OCI-LY1 (cell line): Measurements from ENCODE around the gene BICDL1.

Source experiments
- H2AFZ ChIP-seq: fragments of 200-600 bp; sonication (generic), shearing (Covaris generic); 2 replicates; pipeline ENCODE4 v1.6.0; 2014; ENCODE audit warnings: antibody characterized with exemption, mild to moderate bottlenecking, low read length
- H3F3A ChIP-seq: fragments of 200-600 bp; sonication (generic), shearing (Covaris generic); 2 replicates; pipeline ENCODE4 v1.6.0; 2014; ENCODE audit warnings: mild to moderate bottlenecking, antibody characterized with exemption, low read length, moderate library complexity; ENCODE audit not compliant: insufficient read depth
- H3K27ac ChIP-seq: fragments of 200-600 bp; sonication (generic); 2 replicates; pipeline ENCODE4 v1.5.1; 2014; ENCODE audit warnings: low read length, mixed run types, mild to moderate bottlenecking, low read depth; ENCODE audit not compliant: poor library complexity, severe bottlenecking
- H3K27me3 ChIP-seq: fragments of 200-600 bp; sonication (generic); 2 replicates; pipeline ENCODE4 v1.6.0; 2014; ENCODE audit warnings: antibody characterized with exemption, mild to moderate bottlenecking, low read length, moderate library complexity; ENCODE audit not compliant: insufficient read depth
- H3K36me3 ChIP-seq: fragments of 200-600 bp; sonication (generic); 2 replicates; pipeline ENCODE4 v1.6.1; 2014; ENCODE audit warnings: mild to moderate bottlenecking, antibody characterized with exemption, low read length, moderate library complexity, mixed read lengths; ENCODE audit not compliant: insufficient read depth
- H3K4me1 ChIP-seq: fragments of 200-600 bp; sonication (generic); 2 replicates; pipeline ENCODE4 v1.5.1; 2014; ENCODE audit warnings: mild to moderate bottlenecking, low read length, moderate library complexity; ENCODE audit not compliant: insufficient read depth, severe bottlenecking
- H3K4me2 ChIP-seq: fragments of 200-600 bp; sonication (generic), shearing (Covaris generic); 2 replicates; pipeline ENCODE4 v1.6.1; 2014; ENCODE audit warnings: low read length
- H3K4me3 ChIP-seq: fragments of 200-600 bp; sonication (generic); 2 replicates; pipeline ENCODE4 v1.5.1; 2014; ENCODE audit warnings: low read length, low read depth, mild to moderate bottlenecking, mixed read lengths; ENCODE audit not compliant: poor library complexity, severe bottlenecking
- H3K79me2 ChIP-seq: fragments of 200-600 bp; shearing (Covaris generic); 2 replicates; pipeline ENCODE4 v1.6.1; 2016; ENCODE audit warnings: mixed run types, low read length, mixed read lengths; ENCODE audit not compliant: insufficient read depth
- H3K9ac ChIP-seq: fragments of 200-600 bp; sonication (generic), shearing (Covaris generic); 2 replicates; pipeline ENCODE4 v1.6.1; 2014; ENCODE audit warnings: mild to moderate bottlenecking, low read length, mixed read lengths
- H3K9me2 ChIP-seq: fragments of 200-600 bp; sonication (generic), shearing (Covaris generic); 2 replicates; pipeline ENCODE4 v1.6.1; 2014; ENCODE audit warnings: low read depth, mild to moderate bottlenecking, low read length, mixed read lengths
- H3K9me3 ChIP-seq: fragments of 200-600 bp; shearing (Covaris generic); 2 replicates; pipeline ENCODE4 v1.6.1; 2014; ENCODE audit warnings: low read length, mixed read lengths
- H4K20me1 ChIP-seq: fragments of 200-600 bp; sonication (generic), shearing (Covaris generic); 2 replicates; pipeline ENCODE4 v1.6.0; 2016; ENCODE audit warnings: mild to moderate bottlenecking, low read length; ENCODE audit not compliant: insufficient read depth
- EZH2 ChIP-seq: fragments of 200-600 bp; sonication (generic), shearing (Covaris generic); IDR thresholded peaks from 2 replicates; pipeline ENCODE4 v1.8.0; 2017; ENCODE audit warnings: borderline replicate concordance, mixed run types, mild to moderate bottlenecking, antibody characterized with exemption, low read length, moderate library complexity, mixed read lengths
- TF ChIP-seq, protein P1 (sequence below): fragments of 200-600 bp; sonication (generic), shearing (Covaris generic); IDR thresholded peaks from 2 replicates; pipeline ENCODE4 v1.5.1; 2017; ENCODE audit warnings: mild to moderate bottlenecking, antibody characterized with exemption, low read length, moderate library complexity, mixed read lengths

The BICDL1 gene

GRCh38 chr12:120071493-120072020, 82.5 kb downstream of the BICDL1 start:
- Histone ChIP-seq H3K9me2 (no peaks in the 10 kb centered on the region), H3F3A (no peaks in the 10 kb centered on the region), H3K4me1 (no peaks in the 10 kb centered on the region), H3K9me3 (no peaks in the 10 kb centered on the region), H3K4me2 (no peak overlapping the region), H3K9ac (no peak overlapping the region), H2AFZ (no peak overlapping the region), H3K79me2 (no peaks in the 10 kb centered on the region), H4K20me1 (no peaks in the 10 kb centered on the region), H3K4me3 (no peak overlapping the region), H3K27ac (no peak overlapping the region), H3K36me3 (peaks cover 18% of the 10 kb centered on the region), H3K27me3 (no peaks in the 10 kb centered on the region)
- TF ChIP-seq, protein P1, sequence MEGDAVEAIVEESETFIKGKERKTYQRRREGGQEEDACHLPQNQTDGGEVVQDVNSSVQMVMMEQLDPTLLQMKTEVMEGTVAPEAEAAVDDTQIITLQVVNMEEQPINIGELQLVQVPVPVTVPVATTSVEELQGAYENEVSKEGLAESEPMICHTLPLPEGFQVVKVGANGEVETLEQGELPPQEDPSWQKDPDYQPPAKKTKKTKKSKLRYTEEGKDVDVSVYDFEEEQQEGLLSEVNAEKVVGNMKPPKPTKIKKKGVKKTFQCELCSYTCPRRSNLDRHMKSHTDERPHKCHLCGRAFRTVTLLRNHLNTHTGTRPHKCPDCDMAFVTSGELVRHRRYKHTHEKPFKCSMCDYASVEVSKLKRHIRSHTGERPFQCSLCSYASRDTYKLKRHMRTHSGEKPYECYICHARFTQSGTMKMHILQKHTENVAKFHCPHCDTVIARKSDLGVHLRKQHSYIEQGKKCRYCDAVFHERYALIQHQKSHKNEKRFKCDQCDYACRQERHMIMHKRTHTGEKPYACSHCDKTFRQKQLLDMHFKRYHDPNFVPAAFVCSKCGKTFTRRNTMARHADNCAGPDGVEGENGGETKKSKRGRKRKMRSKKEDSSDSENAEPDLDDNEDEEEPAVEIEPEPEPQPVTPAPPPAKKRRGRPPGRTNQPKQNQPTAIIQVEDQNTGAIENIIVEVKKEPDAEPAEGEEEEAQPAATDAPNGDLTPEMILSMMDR = no peak

- Histone ChIP-seq H3K4me1 (no peaks in the 10 kb centered on the region), H3F3A (no peaks in the 10 kb centered on the region), H3K36me3 (peaks cover 24% of the 10 kb centered on the region), H3K9ac (no peak overlapping the region), H3K79me2 (no peaks in the 10 kb centered on the region), H3K27me3 (no peaks in the 10 kb centered on the region), H3K4me2 (no peak overlapping the region), H2AFZ (no peak overlapping the region), H3K9me2 (no peaks in the 10 kb centered on the region), H4K20me1 (no peaks in the 10 kb centered on the region), H3K4me3 (no peak overlapping the region), H3K9me3 (no peaks in the 10 kb centered on the region), H3K27ac (no peak overlapping the region)
- TF ChIP-seq, protein P1 = no peak
- no peak for TF ChIP-seq EZH2
These were observed 83.6 kb downstream of the BICDL1 start for GRCh38 chr12:120072472-120073249.

DNA sequence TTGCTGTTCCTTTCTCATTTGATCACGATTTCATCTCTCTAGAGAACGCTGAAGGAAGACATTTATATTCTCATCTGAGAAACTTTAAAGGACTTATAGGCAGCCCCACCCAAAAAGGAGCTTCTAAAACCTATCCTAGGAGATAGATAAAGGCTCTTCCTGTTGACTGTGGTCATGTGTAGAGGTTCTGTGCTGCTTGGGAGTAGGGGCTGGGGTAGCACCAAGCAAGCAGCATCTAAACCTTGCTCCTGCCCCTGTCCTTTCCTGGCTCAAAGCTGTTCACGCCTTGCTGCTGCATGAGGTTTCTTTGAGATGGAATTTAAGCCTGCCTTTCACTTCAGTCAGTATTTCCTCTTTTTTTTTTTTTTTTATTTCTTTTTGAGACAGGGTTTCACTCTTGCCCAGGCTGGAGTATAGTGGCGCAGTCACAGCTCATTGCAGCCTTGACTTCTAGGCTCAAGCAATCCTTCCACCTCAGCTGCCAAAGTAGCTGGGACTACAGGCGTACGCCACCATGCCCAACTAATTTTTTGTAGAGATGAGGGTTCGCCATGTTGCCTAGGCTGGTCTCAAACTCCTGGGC, 86.1 kb downstream of the BICDL1 start:
- Histone ChIP-seq H3K9me2 (no peaks in the 10 kb centered on the region), H3K4me2 (no peak overlapping the region), H4K20me1 (no peaks in the 10 kb centered on the region), H3K27me3 (no peaks in the 10 kb centered on the region), H3K4me3 (no peak overlapping the region), H3K27ac (no peak overlapping the region), H3K36me3 (peaks cover 28% of the 10 kb centered on the region), H2AFZ (no peak overlapping the region), H3K4me1 (no peaks in the 10 kb centered on the region), H3K79me2 (no peaks in the 10 kb centered on the region), H3F3A (no peaks in the 10 kb centered on the region), H3K9ac (no peak overlapping the region), H3K9me3 (no peaks in the 10 kb centered on the region)
- TF ChIP-seq, protein P1 = no peak
- no peak for TF ChIP-seq EZH2
